CD4-positive, alpha-beta T cell treated with Interleukin-6 for 4 hours (primary cell): Measurements from ENCODE around the gene IMMP2L.
"Not testable (repeated sequence)": the region's sequence is repeated elsewhere in the genome, so short reads cannot be mapped to it uniquely, and the experiment has no call there.

ENCODE experiments used
- DNase-seq: peaks from one replicate; pipeline ENCODE4 v3.0.0-alpha.2; 2020; ENCODE audit warnings: mixed read lengths

IMMP2L gene

DNA sequence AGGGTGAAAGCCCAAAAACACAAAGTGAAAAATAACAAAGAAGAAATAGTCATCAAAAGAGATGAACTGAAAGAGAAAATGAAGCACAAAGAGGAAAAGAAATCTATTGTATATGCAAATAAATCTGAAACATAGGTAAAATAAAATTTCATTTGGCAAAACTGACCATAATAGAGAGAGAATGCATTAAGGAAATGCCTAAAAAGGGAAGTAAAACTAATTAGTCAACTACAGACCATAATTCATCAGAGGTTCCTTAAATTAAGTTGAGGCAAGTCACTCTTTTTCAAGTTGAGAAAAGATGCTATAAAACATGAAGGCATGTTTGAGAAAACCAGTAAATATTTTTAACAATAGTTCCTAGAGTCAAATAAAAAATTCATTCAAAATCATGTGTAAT lies 238.1 kb downstream of the IMMP2L start:
- DNase-seq = no peak

DNA sequence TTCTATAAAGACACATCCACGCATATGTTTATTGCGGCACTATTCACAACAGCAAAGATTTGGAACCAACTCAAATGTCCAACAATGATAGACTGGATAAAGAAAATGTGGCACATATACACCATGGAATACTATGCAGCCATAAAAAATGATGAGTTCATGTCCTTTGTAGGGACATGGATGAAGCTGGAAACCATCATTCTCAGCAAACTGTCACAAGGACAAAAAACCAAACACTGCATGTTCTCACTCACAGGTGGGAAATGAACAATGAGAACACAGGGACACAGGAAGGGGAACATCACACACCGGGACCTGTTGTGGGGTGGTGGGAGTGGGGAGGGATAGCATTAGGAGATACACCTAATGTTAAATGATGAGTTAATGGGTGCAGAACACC lies 238.6 kb downstream of the IMMP2L start:
- not testable (repeated sequence) for DNase-seq

DNA sequence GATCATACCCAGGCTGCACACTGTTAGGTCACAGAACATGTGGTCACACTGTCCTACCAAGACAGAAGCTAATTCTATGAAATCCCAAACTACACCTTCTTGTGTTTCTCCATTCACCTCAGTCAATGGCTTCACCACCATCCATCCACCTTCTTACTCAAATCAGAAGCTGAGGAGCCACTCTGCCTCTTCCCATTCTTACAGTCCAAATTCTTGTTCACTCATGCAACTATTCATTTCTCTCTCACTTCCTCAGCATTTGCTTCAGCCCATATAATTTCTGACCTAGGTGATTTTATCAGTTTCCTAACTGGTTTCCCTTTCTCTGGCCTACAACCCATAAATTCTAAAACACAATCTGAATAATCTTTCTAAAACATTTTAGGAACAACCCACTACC lies 242.2 kb downstream of the IMMP2L start:
- DNase-seq = no peak

DNA sequence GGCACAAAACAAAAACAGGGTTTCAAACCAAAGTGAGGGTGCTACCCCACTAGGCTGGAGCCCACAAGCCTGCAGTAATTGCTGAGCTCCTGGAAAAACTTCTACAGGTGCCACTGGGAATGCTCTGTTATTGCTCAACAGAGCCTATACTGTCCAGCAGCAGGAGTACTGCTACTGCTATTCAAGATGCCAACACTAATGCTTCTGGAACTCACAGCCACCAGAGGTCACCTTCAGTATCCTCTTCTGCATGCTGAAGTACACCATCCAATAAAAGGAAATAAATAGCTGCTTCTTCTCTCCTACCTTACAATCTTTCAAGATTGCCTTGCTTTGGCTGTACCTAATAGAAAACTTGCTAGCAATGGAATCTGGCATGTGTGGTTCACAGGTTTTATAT lies 249.3 kb downstream of the IMMP2L start:
- no peak for DNase-seq

DNA sequence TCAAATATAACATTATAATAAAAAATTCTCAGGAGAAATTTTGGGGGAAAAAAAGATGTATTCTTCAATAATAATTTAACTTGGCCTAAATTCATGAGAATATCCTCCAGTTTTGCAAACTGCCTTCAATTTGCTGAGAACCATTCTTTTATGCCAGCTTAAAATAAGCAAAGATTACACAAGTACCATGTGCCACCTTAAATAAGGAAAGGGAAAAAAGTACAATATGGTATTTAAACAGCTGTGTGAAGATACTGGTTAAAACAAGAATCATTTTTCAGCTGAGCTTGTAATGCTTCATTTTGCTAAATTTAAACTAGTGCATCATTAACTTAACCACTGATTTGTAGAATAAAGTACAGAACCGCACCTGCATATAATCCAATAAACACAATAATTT lies 253.6 kb downstream of the IMMP2L start:
- DNase-seq = no peak

DNA sequence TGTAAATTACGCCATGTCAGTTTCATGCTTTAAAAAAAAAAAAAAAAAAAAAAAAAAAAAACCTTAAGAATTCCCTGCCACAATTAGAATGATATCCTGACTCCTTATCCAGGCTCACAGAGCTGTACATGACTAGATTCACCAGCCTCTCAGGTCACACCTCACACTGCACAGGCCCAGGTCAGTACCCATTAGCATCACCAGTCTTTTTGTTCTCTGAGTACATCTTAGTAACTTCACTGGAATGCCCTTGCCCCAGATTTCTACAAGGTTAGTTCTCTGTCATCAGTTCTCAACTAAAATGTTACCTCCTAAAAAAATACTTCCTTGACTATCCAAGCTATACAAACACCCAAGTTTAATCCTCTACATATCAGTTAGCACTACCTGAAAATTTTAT lies 260.4 kb downstream of the IMMP2L start:
- DNase-seq = no peak

DNA sequence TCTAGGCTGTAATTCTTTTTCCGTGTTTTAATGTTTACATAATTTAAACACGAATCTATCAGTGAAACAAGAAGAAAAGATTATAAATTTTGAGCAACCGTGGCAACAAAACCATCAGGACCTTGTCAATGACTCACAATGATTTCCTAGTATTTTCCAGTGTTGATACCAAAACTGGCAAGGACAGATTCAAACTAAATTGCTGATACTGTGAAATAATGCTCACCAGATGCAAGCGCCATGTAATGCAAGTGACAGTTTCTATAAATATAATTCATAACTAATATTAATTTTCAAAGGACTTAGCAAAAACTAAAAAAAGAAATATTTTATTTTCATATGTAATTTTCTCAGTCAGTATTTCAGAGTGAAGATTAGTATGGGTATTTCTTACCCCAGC lies 267.8 kb downstream of the IMMP2L start:
- DNase-seq = no peak

DNA sequence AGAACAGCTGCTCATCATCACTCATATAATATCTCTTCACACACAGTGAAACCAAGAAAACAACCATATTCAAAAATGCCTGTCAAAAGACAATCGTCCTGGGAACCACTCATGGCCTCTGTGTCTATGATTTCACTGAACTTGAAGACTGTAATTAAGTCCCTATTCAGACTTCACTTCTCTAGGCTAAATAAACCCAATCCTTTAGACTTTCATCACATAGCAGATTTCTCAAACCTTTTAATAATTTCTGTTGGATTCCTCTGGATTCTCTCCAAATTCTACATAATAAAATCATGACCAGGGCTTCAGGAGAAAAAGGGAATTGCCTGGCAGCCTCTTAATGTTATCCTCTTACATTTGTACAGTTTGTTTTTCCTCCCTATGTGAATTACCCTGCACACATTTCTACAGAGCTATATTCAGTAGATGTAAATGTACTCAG lies 270.2 kb downstream of the IMMP2L start:
- no peak for DNase-seq

DNA sequence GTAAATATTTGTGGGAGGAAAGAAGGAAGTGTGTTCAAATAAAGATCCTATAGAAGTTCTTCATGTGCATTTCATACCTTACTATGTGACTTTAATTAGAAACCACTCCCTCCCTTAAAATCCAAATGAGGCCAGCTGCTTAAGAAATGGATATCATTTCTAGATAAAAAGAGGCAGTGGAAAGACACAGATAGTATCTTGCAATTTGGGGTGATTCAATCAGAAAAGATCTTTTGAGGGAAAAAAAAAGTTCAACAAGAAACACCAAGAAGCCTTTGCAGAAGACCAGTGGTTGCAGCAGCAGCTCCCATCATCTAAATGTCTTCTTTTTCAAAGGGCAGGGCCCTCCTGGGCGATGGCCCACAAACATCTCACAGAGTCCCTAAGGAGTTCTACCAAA lies 271.3 kb downstream of the IMMP2L start:
- no peak for DNase-seq

DNA sequence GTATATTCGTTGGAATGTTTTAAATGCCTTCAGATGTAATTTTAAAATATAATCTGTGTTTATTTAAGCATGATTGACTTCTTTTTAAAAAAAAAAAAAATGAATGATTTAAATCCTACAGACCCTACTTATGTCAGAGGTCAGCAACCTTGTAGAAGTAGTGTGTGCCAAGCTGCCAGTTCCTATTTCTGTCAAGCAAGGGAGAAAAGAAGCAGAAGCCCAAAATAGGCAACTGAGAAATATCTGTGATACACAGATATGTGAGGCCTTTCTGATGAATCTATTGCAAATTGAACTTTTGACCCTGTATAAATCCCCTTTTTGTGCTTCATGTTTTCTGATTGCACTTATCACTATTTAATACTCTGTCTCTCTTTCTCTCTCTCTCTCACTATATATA lies 271.9 kb downstream of the IMMP2L start:
- no peak for DNase-seq

DNA sequence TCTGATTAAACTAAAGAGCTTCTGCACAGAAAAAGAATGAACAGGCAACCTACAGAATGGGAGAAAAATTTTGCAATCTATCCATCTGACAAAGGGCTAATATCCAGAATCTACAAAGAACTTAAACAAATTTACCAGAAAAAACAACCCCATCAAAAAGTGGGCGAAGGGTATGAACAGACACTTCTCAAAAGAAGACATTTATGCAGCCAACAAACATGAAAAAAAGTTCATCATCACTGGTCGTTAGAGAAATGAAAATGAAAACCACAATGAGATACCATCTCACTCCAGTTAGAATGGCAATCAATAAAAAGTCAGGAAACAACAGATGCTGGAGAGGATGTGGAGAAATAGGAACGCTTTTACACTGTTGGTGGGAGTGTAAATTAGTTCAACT lies 273.9 kb downstream of the IMMP2L start:
- not testable (repeated sequence) for DNase-seq

DNA sequence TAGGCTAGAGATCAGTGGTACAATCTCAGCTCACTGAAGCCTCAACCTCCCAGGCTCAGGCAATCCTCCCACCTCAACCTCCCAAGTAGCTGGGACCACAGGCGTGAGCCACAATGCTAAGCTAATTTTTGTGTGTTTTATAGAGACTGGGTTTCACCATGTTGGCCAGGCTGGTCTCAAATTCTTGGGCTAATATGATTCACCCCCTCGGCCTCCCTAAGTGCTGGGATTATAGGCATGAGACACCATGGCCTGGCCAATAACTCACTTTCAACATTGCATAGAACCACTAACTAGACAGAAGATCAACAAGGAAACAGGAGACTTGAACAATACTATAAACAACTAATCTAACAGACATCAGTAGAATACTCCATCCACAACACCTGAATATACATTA lies 279.7 kb downstream of the IMMP2L start:
- DNase-seq = no peak

DNA sequence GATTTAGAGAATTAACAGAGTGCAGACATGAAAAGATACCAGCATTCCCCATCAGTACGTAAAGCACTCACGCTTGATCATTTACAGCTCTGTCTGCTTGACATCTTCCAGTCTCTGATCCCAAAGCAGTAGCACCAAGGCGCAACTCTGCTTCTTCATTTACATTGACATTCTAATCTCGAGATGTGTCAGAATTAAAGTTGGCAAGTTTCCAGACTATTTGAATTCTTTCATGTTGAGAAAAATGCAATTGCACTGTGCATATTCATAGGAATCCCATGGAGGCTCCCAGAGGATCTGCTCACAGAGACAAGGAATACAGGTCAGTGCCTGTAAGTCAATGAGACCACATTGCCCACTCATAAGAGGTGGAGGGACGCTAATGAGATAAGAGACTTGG lies 287.4 kb downstream of the IMMP2L start:
- no peak for DNase-seq

DNA sequence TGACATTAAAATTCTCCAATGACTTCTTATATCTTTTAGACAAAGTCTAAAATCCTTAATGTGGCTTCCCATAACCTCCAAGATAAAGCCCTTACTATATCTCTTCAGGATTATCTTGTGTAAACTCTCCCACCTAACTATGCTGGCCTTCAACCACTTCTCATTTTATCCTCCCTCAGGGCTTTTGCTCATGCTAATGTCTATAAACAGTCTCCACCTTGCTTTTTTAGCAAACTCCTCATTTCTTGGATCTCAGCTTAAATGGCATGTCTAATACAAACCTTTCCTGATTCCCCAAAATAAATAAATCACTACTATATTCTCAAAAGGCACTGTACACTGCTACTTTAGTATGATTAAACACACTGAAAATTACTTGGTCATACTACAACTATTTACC lies 290.2 kb downstream of the IMMP2L start:
- DNase-seq = no peak

DNA sequence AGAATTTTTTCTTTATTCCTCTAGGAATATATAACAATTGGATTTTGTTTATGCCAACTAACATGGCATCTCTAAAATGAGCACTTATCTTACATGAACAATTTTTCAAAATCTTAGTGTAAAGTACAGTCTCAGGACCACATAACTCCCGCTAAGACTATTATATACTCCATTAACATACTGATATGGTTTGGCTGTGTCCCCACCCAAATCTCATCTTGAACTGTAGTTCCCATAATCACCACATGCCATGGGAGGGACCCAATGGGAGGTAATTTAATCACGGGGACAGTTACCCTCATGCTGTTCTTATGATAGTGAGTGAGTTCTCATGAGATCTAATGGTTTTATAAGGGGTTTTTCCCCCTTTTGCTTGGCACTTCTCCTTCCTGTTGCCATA lies 291.5 kb downstream of the IMMP2L start:
- not testable (repeated sequence) for DNase-seq

DNA sequence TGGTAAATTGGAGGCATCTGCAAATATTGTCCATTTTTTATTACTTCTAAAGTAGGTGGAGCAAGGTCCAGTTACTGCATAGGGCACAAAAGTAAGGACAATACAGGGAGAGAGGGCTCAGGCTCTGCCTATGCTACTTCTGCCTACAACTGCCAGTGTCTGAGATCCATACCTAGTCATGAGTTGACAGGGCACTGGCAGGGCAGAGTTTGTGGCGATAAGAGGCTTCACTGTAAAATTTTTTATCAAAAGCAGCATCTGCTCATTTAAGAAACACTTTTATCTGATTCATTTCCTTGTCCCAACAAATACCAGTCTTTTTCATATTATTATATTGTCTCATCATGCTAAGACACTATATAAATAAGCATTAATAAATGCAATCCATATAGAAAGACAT lies 293.4 kb downstream of the IMMP2L start:
- DNase-seq = no peak

DNA sequence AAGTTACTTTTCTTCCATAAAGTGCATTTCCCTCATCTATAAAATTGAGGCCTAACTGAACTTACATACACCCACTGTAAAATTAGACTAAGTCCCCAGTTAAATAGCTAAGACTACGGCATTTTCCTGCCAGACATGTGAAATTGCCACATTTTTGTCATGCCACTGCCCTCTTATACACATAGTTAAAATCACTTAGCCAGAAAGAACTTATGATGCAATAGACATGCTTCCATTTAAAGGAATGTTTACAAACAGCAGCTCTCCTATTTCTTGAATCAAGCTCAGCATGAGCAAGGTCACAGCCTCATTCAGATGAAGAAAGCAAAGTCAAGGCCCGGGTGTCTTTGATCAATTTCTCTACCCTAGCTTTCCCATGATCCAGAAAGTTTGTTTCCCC lies 295.7 kb downstream of the IMMP2L start:
- DNase-seq = no peak

DNA sequence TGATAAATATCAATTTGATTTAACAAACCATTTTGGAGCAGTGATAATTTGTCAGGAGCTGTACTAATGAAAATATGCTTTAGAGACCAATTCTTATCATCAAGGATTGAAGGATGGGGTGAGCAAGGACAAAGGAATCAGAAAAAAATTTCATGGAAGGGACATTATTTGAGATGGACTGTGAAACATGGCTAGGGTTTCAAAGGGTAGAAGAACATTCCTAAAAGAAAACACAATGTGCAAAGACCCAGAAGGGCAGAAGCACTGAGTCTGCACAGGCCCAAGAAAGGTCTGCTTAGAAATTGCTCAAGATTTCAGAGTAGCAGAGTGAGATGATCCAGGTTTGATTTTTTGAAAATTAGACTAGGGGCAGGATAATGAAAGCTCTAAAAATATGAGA lies 296.9 kb downstream of the IMMP2L start:
- no peak for DNase-seq

DNA sequence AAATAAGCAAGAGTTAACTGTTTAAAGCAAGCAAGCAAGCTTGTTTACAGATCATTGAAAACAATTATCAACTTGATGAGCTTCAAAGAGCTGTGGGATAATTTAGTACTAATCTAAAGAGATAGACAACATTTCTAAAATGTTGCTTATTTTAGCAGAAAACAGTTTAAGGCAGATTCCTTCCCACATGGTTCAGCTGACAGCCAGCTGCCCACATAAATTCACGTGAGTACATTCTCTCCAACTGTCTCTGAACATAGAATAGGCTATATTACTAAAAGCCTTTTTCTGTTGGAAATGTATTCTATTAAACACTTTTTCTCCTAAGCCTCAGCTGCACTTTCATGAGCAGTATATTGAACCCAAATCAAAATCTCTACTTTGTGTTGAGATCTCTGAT lies 297.3 kb downstream of the IMMP2L start:
- DNase-seq = no peak

DNA sequence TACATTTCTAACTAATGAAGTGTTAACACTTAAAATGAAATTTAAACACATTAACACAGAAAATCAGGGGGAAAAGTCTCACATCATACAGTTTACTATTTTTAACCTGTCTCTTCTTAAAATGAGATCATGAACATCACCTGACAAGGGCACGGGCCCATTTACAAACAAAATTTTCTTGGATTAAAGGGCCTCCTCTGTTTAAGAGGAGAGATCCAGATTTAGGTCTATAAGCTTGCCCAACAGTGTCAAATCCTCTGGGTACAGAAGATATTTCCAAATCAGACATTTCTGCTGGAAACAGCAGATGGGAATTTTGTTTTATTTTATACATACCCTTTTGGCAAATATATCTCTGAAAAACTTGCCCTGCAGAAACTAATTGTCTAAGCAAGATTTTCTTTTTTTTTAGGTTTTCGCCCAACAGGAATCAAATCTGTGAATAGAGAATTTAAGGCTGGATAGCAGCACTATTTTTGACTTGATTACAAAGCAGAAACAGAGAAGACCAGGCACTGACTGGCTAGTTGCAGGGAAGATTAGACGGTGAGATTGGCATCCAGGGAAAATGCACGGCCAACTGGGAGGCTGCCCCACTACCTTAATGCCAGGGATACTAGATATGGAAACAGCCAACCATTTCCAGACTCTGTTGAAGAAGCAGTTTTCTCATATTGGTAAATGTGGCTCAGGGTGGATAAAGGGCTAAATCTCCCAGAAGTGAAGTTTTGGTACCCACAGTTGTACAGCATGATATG lies 298.0 kb downstream of the IMMP2L start:
- no peak for DNase-seq

DNA sequence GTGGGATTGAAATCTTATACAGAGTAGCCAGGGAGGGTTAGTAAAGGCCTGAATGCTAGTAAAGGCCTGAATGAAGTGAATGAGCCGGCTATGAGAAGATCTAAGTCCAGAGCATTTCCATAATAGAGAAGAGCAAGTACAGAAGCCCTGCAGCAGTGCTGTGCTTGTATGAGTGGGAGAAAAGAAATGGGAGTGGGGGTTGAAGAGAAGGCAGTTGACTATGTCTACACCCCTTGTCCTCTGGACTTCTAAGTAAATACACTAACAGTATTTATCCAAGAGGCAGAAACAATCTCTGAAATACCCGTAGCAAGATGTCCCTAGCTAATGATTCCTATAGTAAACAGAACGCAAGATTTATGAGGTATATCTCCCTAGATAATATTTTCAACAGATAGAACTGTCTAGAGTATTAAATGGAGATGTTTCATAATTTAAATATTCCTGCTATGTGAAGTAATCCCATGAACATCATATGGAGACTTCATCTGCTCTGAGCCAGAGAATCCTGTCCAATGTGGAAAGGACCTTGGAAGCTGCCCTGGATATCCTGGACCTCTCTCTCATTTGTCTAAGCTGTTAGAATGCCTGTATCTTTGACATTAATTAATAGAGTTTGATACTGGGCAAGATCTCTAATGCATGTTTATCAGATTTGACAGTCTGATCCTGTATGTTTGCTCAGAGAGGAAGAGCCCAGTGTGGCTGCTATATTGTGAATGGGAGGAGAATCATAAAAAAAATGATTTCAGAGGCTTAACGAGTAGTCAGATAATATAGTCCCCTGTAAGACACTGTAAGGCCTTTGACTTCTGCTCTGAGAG lies 299.8 kb downstream of the IMMP2L start:
- no peak for DNase-seq

DNA sequence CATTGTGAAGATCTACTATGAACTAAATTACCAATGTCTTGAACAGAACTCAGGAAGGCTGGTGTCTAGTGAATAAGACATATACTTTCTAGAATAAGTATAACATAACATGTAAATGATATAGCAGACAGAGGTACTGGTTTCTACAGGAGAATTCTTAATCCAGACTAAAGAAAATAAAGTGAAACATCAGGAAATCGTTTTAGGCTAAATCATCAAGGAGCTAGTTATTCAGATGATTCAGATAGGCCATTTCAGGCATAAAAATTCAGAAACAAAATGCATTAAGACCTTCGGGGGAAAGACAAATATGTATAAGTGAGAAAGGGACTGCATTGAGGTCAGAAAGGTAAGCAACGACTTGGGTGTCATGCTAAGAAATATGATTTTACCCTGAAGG lies 300.8 kb downstream of the IMMP2L start:
- DNase-seq = no peak

DNA sequence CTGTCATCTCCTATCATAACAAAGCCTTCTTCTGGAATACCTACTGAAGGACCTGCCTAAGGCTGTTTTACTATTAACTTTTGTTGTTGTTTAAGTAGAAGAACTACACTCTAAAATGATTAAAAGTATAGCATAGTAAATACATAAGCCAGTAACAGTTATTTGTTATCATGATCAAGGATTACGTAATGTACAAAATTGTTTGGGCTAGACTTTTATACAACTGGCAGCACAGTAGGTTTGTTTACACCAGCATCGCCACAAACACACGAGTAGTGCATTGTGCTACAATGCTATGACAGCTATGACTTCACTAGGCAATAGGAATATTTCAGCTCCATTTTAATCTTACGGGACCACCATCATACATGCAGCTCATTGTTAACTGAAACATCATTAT lies 302.3 kb downstream of the IMMP2L start:
- DNase-seq = no peak

DNA sequence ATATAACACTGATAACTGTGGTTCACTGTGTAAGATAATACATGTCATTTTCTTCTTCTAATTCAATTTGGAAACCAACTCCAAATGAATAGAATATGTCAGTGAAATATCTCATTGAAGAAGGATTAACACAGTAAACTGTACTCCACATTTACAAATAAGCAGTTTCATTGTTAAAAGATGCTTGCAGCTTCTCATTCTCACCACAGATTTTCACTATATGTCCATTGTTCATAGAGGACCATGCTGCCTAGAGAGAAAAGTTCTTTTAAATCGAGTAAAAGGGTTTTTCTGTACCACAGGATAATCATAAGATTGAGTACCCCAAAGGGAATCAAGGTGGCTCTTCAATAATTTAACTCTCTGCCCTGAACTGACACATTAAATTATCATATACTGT lies 305.9 kb downstream of the IMMP2L start:
- no peak for DNase-seq

DNA sequence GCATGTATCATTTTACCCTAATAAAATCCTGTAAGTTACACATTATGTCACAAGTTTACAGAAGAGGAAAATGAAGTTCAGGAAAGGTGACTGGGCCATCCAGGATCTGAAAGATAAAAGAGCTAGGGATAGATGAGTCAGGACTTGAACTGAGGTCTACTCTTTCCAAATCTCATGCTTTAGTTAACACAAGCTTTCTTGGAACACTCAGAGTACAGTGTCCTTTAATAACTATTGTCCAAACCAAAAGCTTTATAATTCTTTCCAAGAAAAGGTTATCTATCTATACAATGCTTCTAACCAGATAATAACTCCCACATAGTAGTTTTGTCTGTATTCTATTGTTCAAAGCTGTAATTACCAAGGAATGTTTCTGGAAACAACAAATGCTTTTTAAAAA lies 306.7 kb downstream of the IMMP2L start:
- DNase-seq = no peak
